AG20443 (cell line): Measurements from ENCODE around the gene MFF.

Source experiments
- DNase-seq: peaks from one replicate; pipeline ENCODE4 v3.0.0; 2012; ENCODE audit warnings: low spot score, mixed read lengths

Gene MFF

GRCh38 chr2:227406177-227407031, 81.4 kb downstream of the MFF start:
- peak; percentile 91 for DNase-seq
